Measurements from ENCODE around the gene TLE3.

The TLE3 gene

GRCh38 chr15:70061696-70062270 lies 35.9 kb downstream of the TLE3 start:
- no peak for DNase-seq (ENCODE audit: low spot score)

- no peak for DNase-seq (ENCODE audit: low spot score)
Observed at GRCh38 chr15:70060993-70061305, 36.8 kb downstream of the TLE3 start.

GRCh38 chr15:70060214-70060992 lies 37.3 kb downstream of the TLE3 start:
- DNase-seq (ENCODE audit: low spot score): no peak

GRCh38 chr15:70059476-70060213 lies 38.1 kb downstream of the TLE3 start:
- no peak for DNase-seq (ENCODE audit: low spot score)

- no peak for DNase-seq (ENCODE audit: low spot score)
Observed at GRCh38 chr15:70058642-70059360, 38.9 kb downstream of the TLE3 start.

- no peak for DNase-seq (ENCODE audit: low spot score)
Observed at GRCh38 chr15:70057931-70058641, 39.6 kb downstream of the TLE3 start.

GRCh38 chr15:70056091-70056680 lies 41.5 kb downstream of the TLE3 start:
- no peak for DNase-seq (ENCODE audit: low spot score)

GRCh38 chr15:70055601-70056051 lies 42.1 kb downstream of the TLE3 start:
- no peak for DNase-seq (ENCODE audit: low spot score)

GRCh38 chr15:70054884-70055387 lies 42.8 kb downstream of the TLE3 start:
- no peak for DNase-seq (ENCODE audit: low spot score)

GRCh38 chr15:70054366-70054765 lies 43.4 kb downstream of the TLE3 start:
- DNase-seq (ENCODE audit: low spot score): no peak

- DNase-seq (ENCODE audit: low spot score): no peak
Observed at GRCh38 chr15:70053716-70054229, 43.9 kb downstream of the TLE3 start.

GRCh38 chr15:70053001-70053715 lies 44.6 kb downstream of the TLE3 start:
- DNase-seq (ENCODE audit: low spot score): no peak

GRCh38 chr15:70051948-70052633 lies 45.6 kb downstream of the TLE3 start:
- no peak for DNase-seq (ENCODE audit: low spot score)

- DNase-seq (ENCODE audit: low spot score): no peak
Observed at GRCh38 chr15:70050970-70051369, 46.7 kb downstream of the TLE3 start.

- DNase-seq (ENCODE audit: low spot score): no peak
Observed at GRCh38 chr15:70050441-70050840, 47.3 kb downstream of the TLE3 start.

GRCh38 chr15:70049701-70050301 lies 47.9 kb downstream of the TLE3 start:
- no peak for DNase-seq (ENCODE audit: low spot score)

GRCh38 chr15:70048578-70049514 lies 48.9 kb downstream of the TLE3 start:
- DNase-seq (ENCODE audit: low spot score): no peak

- DNase-seq (ENCODE audit: low spot score): no peak
Observed at GRCh38 chr15:70048198-70048565, 49.5 kb downstream of the TLE3 start.
